HG03342 (cell line): ENCODE data around the gene SUV39H1.
"Not testable (repeated sequence)": the region's sequence is repeated elsewhere in the genome, so short reads cannot be mapped to it uniquely, and the experiment has no call there.

Experiments
- ATAC-seq: cut with Tn5 transposase; IDR thresholded peaks from one replicate; pipeline ENCODE4 v1.9.1; 2021; ENCODE audit warnings: mild to moderate bottlenecking, moderate library complexity; ENCODE audit not compliant: unreplicated experiment

Gene SUV39H1

DNA sequence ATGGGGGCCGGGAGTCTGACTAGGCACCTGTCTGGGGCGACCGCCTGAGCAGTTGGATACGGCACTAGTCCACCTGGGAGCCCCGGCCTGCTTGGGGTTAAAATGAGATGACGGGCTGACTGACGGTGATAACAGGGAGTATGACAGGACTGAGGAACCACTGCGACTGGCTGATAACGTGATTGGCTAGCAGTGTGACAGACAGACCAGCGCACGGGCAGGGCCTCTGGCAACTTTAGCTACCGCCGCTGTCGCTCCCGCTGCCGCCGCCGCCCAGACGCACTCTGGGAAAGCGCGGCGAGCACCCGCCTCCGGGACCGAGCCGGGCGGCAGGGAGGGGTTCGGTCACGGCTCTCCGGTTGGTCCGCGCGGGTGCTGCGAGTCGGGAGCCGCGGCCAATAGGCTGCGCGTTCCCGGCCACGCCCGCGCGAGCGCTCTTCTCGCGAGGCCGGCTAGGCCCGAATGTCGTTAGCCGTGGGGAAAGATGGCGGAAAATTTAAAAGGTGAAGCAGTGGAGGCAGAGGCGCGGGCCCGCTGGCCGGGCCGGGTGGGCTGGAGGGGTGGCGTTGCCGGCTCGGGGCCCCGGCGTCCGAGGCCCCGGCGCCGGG is at the start of gene SUV39H1:
Gene SUV39H1, plus strand, starts transcription at position 434 of the 608 bp plus-strand sequence. Its CDS starts 51 bp downstream, at position 485.
- peak; percentile 92 for ATAC-seq

GRCh38 chrX:48648336-48648751 is 48.2 kb upstream of the SUV39H1 start:
- no peak for ATAC-seq

- ATAC-seq, result no peak
These were observed 47.4 kb upstream of the SUV39H1 start for GRCh38 chrX:48649102-48649501.

GRCh38 chrX:48652055-48652579 is 44.4 kb upstream of the SUV39H1 start:
- not testable (repeated sequence) for ATAC-seq

GRCh38 chrX:48654746-48655145 is 41.8 kb upstream of the SUV39H1 start:
- not testable (repeated sequence) for ATAC-seq

DNA sequence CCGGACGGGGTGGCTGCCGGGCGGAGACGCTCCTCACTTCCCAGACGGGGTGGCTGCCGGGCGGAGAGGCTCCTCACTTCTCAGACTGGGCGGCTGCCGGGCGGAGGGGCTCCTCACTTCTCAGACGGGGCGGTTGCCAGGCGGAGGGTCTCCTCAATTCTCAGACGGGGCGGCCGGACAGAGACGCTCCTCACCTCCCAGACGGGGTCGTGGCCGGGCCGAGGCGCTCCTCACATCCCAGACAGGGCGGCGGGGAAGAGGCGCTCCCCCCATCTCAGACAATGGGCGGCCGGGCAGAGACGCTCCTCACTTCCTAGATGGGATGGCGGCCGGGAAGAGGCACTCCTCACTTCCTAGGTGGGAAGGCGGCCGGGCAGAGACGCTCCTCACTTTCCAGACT is 36.8 kb upstream of the SUV39H1 start:
- not testable (repeated sequence) for ATAC-seq

DNA sequence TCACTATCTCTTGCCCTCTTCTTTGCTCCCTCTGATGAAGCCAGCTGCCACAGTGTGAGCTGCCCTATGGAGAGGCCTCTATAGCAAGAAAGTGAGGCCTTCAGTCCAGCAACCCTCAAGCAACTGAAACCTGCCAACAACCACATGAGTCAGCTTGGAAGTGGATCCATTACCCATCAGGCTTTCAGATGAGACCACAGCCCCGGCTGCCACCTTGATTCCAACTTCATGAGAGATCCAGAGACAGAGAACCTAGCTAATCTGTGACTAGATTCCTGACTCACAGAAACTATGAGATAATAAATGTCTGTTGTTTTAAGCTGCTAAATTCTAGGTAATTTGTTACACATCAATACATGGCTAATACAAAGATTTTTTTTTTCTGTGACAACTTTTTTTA is 33.3 kb upstream of the SUV39H1 start:
- no peak for ATAC-seq

DNA sequence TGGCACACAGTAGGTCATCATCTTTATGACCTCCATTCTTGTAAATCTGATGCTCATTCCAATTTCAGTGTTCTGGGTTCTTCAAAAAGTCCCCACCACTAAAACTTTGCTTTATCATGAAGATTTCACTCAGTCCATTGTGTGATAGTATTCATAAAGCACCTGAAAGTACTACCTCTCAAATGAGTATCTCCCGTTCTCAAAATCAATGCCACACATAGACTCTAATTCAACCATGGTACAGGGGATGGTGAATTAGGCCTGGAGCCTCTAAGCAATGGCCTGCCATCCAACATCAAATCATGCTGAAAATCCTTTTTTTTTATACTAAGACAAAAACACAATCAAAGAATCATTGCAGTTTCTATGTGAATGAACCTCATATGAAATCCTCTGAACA is 32.4 kb upstream of the SUV39H1 start:
- no peak for ATAC-seq

GRCh38 chrX:48665991-48666390 is 30.5 kb upstream of the SUV39H1 start:
- no peak for ATAC-seq

DNA sequence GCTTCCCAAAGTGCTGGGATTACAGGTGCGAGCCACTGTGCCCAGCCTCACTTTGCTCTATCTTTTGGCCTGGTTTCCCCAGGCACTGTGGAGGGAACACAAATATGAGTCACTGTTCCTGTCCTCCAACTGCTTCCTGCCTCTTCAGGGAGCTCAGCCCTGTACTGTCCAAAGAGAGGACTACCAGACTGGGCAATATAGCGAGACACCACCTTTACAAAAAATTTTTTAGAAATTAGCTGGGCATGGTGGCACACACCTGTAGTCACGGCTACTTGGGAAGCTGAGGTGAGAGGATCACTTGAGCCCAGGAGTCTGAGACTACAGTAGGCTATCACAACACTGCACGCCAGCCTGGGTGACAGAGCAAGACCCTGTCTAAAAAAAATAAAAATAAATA is 29.9 kb upstream of the SUV39H1 start:
- no peak for ATAC-seq

GRCh38 chrX:48667509-48667908 is 29.0 kb upstream of the SUV39H1 start:
- ATAC-seq, result no peak

DNA sequence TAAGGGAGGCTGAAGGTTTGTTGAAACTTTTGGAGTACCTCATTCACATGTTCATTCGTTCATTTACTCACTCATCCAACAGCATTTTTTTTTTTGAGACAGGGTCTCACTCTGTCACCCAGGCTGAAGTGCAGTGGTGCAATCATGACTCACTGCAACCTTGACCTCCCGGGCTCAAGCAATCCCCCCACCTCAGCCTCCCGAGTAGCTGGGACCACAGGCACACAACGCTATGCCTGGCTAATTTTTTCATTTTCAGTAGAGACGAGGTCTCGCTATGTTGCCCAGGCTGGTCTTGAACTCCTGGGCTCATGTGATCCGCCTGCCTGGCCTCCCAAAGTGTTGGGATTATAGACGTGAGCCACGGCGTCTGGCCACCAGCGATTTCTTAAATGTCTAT is 28.3 kb upstream of the SUV39H1 start:
- not testable (repeated sequence) for ATAC-seq

DNA sequence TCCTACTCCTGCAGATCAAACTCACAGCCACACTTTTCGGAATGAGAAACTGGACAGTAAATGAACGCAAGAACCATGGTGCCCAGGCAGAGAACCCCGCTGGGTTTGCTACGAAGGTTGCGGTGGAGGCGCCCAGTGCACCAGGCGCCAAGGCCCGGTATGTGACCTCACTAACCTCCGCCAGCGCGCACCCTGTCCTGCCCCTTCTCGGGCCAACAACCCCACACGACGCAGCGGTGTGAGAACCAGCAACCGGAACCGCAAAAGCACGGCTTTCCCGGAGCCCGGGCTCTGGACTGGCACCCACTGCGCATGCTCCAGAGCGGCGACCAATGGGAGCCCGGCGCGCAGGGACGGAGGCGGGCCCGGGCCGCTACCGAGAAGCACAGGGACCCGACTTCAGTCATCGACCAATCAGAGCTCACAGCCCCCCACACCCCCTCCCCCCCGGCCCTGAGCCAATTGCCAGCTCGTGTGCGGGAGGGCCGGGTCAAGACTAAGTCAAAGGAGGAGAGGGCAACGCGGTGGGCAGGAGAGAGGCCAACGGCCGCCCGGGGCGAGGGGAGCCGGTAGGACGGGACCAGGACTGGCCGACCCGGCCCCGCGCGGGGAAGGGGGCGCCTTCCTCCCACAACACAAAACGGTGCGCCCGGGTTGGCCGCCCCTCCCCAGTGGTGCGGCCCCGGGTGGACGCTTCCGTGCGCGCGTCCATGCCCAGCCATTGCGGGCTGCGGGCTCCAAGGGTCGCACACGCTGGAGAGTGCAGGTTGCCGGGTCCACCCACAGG is 20.2 kb upstream of the SUV39H1 start:
- ATAC-seq, result peak; percentile 90

DNA sequence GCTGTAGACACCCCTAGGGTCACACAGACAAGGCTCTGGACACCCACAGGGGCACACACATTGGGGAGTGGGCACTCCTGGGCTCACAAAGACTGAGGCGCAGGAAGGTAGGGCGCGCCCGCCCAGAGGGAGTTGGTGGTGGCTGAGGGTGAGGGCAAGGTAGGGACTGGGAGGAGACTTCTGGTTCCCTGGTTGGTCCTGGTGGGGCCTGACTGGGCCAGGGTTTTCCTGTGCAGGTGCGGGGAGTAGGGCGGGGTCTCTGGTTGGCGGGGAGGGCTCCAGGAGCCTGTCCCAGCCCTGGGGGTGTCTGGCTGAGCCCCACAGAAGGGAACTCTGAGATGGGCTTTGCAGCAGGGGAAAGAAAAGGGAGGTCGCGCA is 19.7 kb upstream of the SUV39H1 start:
- ATAC-seq, result no peak

GRCh38 chrX:48677516-48677915 is 19.0 kb upstream of the SUV39H1 start:
- ATAC-seq, result no peak

GRCh38 chrX:48680467-48680866 is 16.1 kb upstream of the SUV39H1 start:
- ATAC-seq, result not testable (repeated sequence)

- ATAC-seq, result not testable (repeated sequence)
These were observed 15.6 kb upstream of the SUV39H1 start for GRCh38 chrX:48680925-48681324.

- no peak for ATAC-seq
These were observed 14.9 kb upstream of the SUV39H1 start for GRCh38 chrX:48681539-48682183.

DNA sequence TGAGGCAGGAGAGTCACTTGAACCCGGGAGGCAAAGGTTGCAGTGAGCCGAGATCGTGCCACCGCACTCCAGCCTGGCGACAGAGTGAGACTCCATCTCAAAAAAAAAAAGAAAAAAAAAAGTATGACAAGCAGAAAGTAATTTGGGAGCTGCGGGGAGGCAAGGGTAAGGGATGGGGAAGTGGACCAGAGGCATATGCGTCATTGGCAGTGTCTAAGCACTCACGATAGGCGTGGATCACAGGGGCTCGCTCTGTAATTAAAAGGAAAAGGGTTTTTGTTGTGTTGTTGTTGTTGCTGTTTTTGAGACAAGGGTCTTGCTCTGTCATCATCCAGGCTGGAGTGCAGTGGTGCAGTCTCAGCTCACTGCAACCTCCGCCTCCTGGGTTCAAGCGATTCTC is 13.7 kb upstream of the SUV39H1 start:
- ATAC-seq, result not testable (repeated sequence)

GRCh38 chrX:48683411-48683982 is 13.0 kb upstream of the SUV39H1 start, which contains the start of gene WAS:
Gene WAS, plus strand, starts transcription at chrX:48683799. Its CDS starts 55 bp downstream, at chrX:48683854.
- ATAC-seq, result peak; percentile 81

- no peak for ATAC-seq
These were observed 12.4 kb upstream of the SUV39H1 start for GRCh38 chrX:48684134-48684533.
